ENCODE data around the gene MC3R.

Gene MC3R

GRCh38 chr20:56285496-56285895, 37.0 kb downstream of the MC3R start:
- FAIRE-seq (no peak), DNase-seq (ENCODE audit: insufficient read length, low spot score) (no peak)
- no peak for TF ChIP-seq POLR2A (IDR thresholded peaks at IDR 0.05; ENCODE audit: low read depth, low read length)

GRCh38 chr20:56289652-56290051, 41.1 kb downstream of the MC3R start:
- FAIRE-seq (no peak), DNase-seq (ENCODE audit: insufficient read length, low spot score) (no peak)
- no peak for TF ChIP-seq POLR2A (IDR thresholded peaks at IDR 0.05; ENCODE audit: low read depth, low read length)

- no peak for FAIRE-seq
- no peak for DNase-seq (ENCODE audit: insufficient read length, low spot score)
- no peak for TF ChIP-seq POLR2A (IDR thresholded peaks at IDR 0.05; ENCODE audit: low read depth, low read length)
These were observed 50.8 kb downstream of the MC3R start for GRCh38 chr20:56299362-56299761.
